Transverse colon (tissue), 3 donors: ENCODE data around the gene TMEM89.

Source experiments
- EP300 ChIP-seq: sonication (generic); formaldehyde crosslinking; IDR thresholded peaks from one replicate; pipeline ENCODE4 v1.6.1; 2017; ENCODE audit warnings: antibody characterized with exemption, low read depth
- POLR2A ChIP-seq: fragments of 450-650 bp; IDR thresholded peaks from one replicate; pipeline ENCODE4 v1.6.1; 2016; ENCODE audit warnings: antibody characterized with exemption, mild to moderate bottlenecking, moderate library complexity
- POLR2AphosphoS5 ChIP-seq, 3 donors: sonication (generic); formaldehyde crosslinking; IDR thresholded peaks; one replicate each; pipeline ENCODE4 v1.6.1; 2016; ENCODE audit warnings: antibody characterized with exemption in 3 of 3

- TF ChIP-seq EP300 = no peak
- TF ChIP-seq POLR2A = no peak
- no peak for TF ChIP-seq POLR2AphosphoS5 (IDR thresholded peaks at IDR 0.05)
Measured at GRCh38 chr3:48599509-48600285, 21.9 kb downstream of the TMEM89 start.
